Skeletal muscle satellite cell (primary cell): ENCODE measurements around the gene MATN4.

Experiments
- H3K27me3 ChIP-seq: 2 replicates; pipeline ENCODE4 v1.7.0; 2013; ENCODE audit warnings: low read length; ENCODE audit not compliant: control insufficient read depth, insufficient read depth
- H3K36me3 ChIP-seq: 2 replicates; pipeline ENCODE4 v1.7.0; 2013; ENCODE audit warnings: mild to moderate bottlenecking, control low read depth, low read length; ENCODE audit not compliant: insufficient read depth
- H3K4me1 ChIP-seq: 2 replicates; pipeline ENCODE4 v1.7.0; 2013; ENCODE audit warnings: low read length; ENCODE audit not compliant: control insufficient read depth, insufficient read depth
- H3K4me2 ChIP-seq: 2 replicates; pipeline ENCODE4 v1.7.0; 2013; ENCODE audit warnings: mild to moderate bottlenecking, low read length
- H3K4me3 ChIP-seq: 2 replicates; pipeline ENCODE4 v1.7.0; 2013; ENCODE audit warnings: low read length
- H3K9ac ChIP-seq: 2 replicates; pipeline ENCODE4 v1.7.0; 2013; ENCODE audit warnings: mild to moderate bottlenecking, low read depth, low read length, moderate library complexity
- H3K9me3 ChIP-seq: replicated peaks from 2 replicates; pipeline ENCODE4 v1.7.0; 2013; ENCODE audit warnings: mild to moderate bottlenecking, control low read depth, low read length

The MATN4 gene

DNA sequence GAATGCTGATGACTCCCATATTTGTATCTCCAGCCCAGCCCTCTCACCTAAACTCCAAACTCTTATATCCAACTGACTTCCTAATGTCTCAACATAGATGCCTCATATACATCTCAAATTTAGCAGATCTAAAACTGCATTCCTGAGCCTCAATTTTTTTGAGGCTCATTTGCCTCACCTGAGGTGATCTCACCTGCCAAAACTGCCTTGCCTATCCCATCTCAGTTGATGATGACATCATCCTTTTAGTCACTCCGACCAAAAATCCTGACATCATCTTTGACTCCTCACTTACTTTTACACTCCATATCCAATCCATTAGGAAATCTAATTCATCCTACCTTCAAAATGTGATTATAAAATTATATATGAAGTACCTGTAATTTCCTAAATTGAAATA lies 28.1 kb downstream of the MATN4 start:
- H3K36me3 ChIP-seq = no peaks in the 10 kb centered on the region
- no peak overlapping the region for H3K4me2 ChIP-seq
- H3K9ac ChIP-seq = no peak overlapping the region
- no peaks in the 10 kb centered on the region for H3K9me3 ChIP-seq
- peaks cover 61% of the 10 kb centered on the region for H3K27me3 ChIP-seq
- no peak overlapping the region for H3K4me3 ChIP-seq
- peaks cover 3% of the 10 kb centered on the region for H3K4me1 ChIP-seq

DNA sequence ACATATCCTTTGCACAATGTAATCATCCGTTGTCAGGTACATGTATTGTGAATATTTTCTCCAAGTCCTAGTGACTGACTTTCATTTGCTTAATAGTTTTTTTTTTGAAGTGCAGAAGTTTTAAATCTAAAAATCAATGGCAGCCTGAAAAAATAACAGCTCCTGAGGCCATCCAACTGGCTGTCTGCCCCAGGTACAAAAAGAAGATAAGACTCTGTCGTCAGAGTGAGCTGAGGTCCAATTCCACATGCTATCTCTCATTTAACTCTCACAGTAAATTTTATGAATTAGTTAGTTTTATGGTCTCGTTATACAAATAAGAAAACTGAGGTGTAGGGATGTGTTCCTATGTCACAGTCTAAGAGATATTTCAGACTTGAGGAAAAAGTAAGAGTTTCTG lies 32.8 kb downstream of the MATN4 start:
- Histone ChIP-seq H3K4me3 (no peak overlapping the region), H3K9ac (no peak overlapping the region), H3K27me3 (peaks cover 70% of the 10 kb centered on the region), H3K4me2 (no peak overlapping the region), H3K4me1 (no peaks in the 10 kb centered on the region), H3K36me3 (no peaks in the 10 kb centered on the region), H3K9me3 (no peaks in the 10 kb centered on the region)

DNA sequence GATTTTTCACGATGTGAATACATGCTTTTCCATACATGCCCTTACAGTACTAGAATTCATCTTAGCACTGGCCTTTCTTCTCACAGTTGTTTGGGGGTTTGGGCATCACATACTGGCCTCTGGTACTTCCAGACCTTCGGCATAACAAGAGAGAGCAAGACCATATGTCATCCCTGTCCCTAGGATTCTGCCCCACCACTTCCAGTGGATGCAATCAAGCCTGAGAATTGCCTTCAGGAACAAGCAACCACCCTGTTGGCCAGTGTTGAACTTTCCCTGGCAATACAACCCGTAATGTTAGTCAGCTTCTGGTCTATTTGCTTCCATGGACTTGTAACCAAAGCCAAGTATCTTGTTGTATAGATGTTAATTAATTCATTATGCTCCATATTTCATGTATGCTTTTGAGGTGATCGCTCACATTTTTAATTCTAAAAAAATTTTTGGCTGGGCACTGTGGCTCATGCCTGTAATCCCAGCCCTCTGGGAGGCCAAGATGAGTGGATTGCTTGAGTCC lies 38.3 kb downstream of the MATN4 start:
- no peaks in the 10 kb centered on the region for H3K4me1 ChIP-seq
- no peaks in the 10 kb centered on the region for H3K36me3 ChIP-seq
- H3K4me2 ChIP-seq = no peak overlapping the region
- H3K9me3 ChIP-seq = no peaks in the 10 kb centered on the region
- no peak overlapping the region for H3K9ac ChIP-seq
- peaks cover 65% of the 10 kb centered on the region for H3K27me3 ChIP-seq
- no peak overlapping the region for H3K4me3 ChIP-seq

DNA sequence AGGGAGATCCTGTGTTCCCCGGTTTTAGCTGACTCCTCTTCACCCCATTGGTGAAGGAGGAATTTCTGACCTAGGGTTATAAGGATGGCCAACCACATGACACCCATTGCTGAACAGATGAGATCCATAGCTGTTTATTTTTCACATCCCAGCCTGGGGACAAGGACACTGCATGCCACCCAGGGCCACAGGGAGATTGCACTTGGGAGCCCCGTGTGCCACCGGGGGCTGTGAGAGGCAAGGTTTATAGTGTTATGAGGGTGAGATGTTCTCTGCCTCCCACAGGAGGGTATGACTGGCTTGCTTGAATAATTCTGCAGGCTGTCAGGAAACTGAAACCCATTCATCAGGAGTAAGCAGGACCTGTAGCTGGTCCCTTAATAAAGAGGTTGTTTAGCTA lies 39.0 kb downstream of the MATN4 start:
- peaks cover 66% of the 10 kb centered on the region for H3K27me3 ChIP-seq
- no peaks in the 10 kb centered on the region for H3K36me3 ChIP-seq
- no peak overlapping the region for H3K9ac ChIP-seq
- H3K4me2 ChIP-seq = no peak overlapping the region
- H3K4me3 ChIP-seq = no peak overlapping the region
- H3K9me3 ChIP-seq = no peaks in the 10 kb centered on the region
- H3K4me1 ChIP-seq = no peaks in the 10 kb centered on the region

DNA sequence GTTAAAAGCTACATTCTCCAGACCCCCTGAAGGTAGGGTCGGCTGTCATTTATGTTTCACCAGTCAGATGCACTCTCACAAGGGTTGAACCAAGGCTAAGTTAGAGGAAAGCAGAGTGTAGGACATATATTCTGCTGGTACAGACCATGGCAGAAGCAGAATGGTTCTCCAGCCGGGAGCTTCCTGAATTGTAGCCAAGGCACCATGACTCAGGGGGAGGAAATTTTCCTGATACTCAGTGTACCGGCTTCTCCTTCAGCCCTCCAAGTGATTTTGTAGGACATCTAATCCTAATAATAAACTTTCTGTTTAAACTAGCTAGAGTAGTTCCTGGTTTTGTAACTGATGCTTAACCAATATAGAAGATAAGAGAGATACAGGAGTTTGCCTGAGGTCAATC lies 39.6 kb downstream of the MATN4 start:
- Histone ChIP-seq H3K4me1 (no peaks in the 10 kb centered on the region), H3K27me3 (peaks cover 62% of the 10 kb centered on the region), H3K9ac (no peak overlapping the region), H3K4me3 (no peak overlapping the region), H3K4me2 (no peak overlapping the region), H3K36me3 (no peaks in the 10 kb centered on the region), H3K9me3 (no peaks in the 10 kb centered on the region)

DNA sequence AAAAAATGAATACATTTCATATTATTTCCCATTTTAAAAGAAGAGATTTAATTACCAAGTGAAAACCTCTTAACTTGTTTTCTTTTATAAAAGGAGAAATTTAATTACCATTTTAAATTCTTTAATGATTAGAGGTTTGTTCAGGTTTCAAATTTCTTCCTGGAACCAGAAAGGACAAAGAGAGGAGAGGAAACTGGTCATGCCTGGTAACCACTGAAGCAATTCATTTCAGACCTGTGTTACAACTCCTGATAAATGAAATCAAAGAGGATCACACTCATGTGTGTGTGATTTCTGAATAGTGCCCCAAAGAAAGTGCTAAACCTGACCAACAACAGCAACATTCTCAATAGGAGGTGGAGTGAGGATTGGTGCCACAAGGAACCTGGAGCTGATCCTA lies 41.1 kb downstream of the MATN4 start:
- Histone ChIP-seq H3K9ac (no peak overlapping the region), H3K9me3 (no peaks in the 10 kb centered on the region), H3K27me3 (peaks cover 62% of the 10 kb centered on the region)

DNA sequence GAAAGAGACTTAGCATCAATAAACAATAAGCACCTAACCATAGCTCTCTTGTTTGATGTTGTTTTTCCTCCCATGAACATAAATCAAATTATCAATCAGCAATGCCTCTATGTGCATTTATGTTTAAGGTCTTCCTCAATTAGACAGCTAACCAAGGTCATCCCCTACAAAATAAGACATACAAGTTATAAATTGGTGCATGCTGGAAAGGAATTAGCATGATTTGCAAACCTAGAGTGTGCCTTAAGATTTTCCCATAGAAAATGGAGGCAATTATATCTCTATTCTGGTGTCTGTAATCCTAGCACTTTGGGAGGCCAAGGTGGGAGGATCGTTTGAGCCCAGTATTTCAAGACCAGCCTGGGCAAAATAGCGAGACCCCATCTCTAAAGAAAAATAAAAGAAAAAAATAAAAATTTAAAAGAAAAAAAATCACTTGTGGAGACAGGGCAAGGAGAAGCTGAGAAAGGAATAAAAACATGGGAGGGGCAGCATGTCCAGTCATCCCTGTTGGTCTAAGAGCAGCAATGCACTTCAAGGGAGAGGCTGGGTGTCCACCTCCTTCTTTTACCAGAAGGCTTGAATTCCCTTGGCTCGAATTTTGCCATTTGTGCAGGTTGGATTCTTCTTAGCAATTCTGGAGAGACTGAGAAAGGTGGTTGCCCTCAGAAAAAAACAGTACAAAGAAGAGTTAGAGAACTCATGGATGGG lies 44.4 kb downstream of the MATN4 start:
- Histone ChIP-seq H3K4me2 (no peak overlapping the region), H3K9me3 (no peaks in the 10 kb centered on the region), H3K27me3 (peaks cover 76% of the 10 kb centered on the region), H3K4me1 (no peaks in the 10 kb centered on the region), H3K4me3 (no peak overlapping the region), H3K36me3 (no peaks in the 10 kb centered on the region), H3K9ac (no peak overlapping the region)

More for the DNA sequence above, 41.1 kb downstream of the MATN4 start:
- H3K4me1 ChIP-seq = no peaks in the 10 kb centered on the region
- H3K4me2 ChIP-seq = no peak overlapping the region
- no peak overlapping the region for H3K4me3 ChIP-seq
- H3K36me3 ChIP-seq = no peaks in the 10 kb centered on the region

DNA sequence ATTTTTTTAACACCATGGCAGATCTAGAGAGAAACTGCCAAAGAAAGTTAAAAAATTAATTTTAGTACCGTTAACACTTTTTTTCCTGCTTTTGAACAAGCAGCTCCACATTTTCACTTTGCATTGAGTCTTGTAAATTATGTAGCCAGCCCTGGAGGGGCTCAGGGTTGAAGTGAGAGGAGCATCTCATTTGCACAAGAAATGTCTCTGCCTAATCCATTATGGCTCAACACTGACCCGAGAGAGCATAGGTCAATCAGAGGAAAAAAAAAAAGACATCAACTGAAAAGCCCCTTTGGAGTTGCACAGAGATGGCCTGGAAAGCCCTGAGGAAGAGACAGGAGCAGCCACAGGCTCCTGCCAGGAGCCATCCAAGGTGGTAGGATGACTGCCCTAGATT lies 49.4 kb downstream of the MATN4 start:
- Histone ChIP-seq H3K9me3 (no peaks in the 10 kb centered on the region), H3K4me2 (no peak overlapping the region), H3K4me1 (peaks cover 5% of the 10 kb centered on the region), H3K27me3 (peaks cover 73% of the 10 kb centered on the region), H3K36me3 (no peaks in the 10 kb centered on the region), H3K9ac (no peak overlapping the region), H3K4me3 (no peak overlapping the region)

DNA sequence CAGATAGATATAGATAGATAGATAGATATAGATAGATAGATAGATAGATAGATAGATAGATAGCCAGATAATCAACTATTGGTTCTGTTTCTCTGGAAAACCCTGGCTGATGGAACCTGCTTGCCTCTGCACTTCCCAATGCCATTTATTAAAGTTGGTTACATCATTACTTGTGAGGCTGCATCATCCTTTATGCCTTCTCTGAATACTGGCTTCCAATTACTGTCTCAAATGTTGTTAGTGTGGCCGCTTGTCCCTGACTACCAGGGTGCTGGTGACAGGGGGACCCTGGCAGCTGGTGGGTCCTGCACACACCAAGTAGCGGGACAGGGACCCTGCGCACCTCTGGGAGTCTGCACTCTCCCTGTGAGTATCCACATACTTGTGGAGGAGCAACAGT lies 49.8 kb downstream of the MATN4 start:
- Histone ChIP-seq H3K4me2 (no peak overlapping the region), H3K36me3 (no peaks in the 10 kb centered on the region), H3K4me1 (peaks cover 5% of the 10 kb centered on the region), H3K9me3 (no peaks in the 10 kb centered on the region), H3K9ac (no peak overlapping the region), H3K4me3 (no peak overlapping the region), H3K27me3 (peaks cover 74% of the 10 kb centered on the region)

DNA sequence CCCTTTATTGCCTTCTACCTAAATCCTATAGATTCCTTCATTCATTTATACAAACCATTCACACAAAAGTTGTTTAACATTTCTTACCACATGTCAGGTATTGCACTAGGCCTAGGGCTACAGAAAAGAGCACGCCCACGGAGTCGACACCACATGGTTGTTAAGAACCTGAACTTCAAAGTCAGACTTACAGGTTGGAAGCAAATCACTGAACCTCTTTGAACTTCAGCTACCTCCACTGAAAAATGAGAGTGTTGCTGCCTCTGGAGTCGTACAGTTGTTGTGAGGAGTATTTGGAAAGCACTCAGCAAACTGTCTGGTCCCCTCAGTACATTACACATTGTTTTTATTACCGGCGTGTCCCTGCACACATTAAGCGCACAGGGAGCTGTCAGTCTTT lies 50.4 kb downstream of the MATN4 start:
- peaks cover 74% of the 10 kb centered on the region for H3K27me3 ChIP-seq
- no peak overlapping the region for H3K9ac ChIP-seq
- H3K9me3 ChIP-seq = no peaks in the 10 kb centered on the region

DNA sequence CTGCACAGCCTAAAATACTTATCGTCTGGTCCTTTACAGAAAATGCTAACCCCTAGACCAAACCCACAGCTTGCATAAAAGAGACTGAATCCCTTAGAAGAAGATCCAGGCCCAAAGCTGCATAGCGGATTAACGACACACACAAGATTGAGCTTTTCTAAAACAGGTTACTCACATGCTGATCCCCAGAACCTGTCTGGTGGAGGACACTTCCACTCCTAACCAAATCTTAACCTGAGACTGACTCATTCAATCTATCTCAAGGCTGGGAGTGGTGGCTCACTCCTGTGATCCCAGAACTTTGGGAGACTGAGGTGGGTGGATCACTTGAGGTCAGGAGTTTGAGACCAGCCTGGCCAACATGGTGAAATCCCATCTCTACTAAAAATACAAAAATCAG lies 50.9 kb downstream of the MATN4 start:
- Histone ChIP-seq H3K4me2 (no peak overlapping the region), H3K27me3 (peaks cover 73% of the 10 kb centered on the region), H3K4me1 (peaks cover 5% of the 10 kb centered on the region), H3K36me3 (no peaks in the 10 kb centered on the region), H3K9ac (no peak overlapping the region), H3K4me3 (no peak overlapping the region), H3K9me3 (no peaks in the 10 kb centered on the region)

More for the DNA sequence above, 50.4 kb downstream of the MATN4 start:
- Histone ChIP-seq H3K36me3 (no peaks in the 10 kb centered on the region), H3K4me1 (peaks cover 5% of the 10 kb centered on the region), H3K4me3 (no peak overlapping the region), H3K4me2 (no peak overlapping the region)
